Measurements from ENCODE around the gene NKIRAS1.
"Not testable (repeated sequence)": the region's sequence is repeated elsewhere in the genome, so short reads cannot be mapped to it uniquely, and the experiment has no call there.

NKIRAS1 gene

DNA sequence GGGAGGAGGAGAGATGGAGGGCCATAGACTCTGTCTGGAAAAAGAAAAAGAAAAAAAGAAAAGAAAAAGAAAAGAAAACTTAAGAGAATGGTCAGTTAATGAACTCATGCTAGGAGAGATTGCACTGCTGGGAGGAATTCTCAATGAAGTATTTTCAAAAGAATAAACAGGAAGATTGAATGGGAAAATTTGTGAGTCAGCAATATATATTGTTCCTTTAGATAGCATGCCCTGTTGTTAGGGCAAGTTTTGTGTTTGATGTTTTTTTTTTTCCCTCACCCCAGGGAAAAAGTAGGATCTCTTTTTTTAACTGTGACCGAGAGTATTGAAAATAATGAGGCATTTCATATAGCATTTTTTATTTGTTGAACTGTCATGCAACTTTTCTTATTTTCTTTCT is 20.5 kb upstream of the NKIRAS1 start:
- Histone ChIP-seq H3K4me3 (ENCODE audit: low read depth in 1 of 2, low read length in 2 of 2) (no peak overlapping the region), H3K27ac (ENCODE audit: low read depth, low read length) (no peak overlapping the region), H3K4me1 (ENCODE audit: insufficient read depth, low read length) (no peaks in the 10 kb centered on the region)

DNA sequence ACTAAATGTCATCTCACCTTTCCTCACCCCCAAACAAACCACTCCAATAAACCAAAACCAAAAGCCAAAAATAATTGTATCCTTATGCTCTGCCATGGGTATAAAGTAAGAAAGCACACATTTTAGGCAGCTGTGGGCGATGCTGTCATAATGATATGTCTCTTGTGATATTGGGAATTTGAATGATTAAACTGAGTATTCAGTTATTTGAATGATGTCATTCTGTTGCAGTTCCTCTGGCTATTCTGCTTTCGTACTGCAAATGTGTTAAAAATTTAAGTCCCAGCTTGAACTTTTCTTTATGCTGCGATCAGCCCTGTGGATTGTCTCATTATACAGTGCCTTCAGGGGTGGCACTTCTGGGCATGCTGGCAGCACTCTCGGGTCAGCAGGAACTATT is 17.5 kb upstream of the NKIRAS1 start:
- Histone ChIP-seq H3K27ac (ENCODE audit: low read depth, low read length) (no peak overlapping the region), H3K4me3 (ENCODE audit: low read depth in 1 of 2, low read length in 2 of 2) (no peak overlapping the region), H3K27me3 (ENCODE audit: control insufficient read depth in 1 of 2, insufficient read depth in 2 of 2, low read length in 2 of 2) (no peaks in the 10 kb centered on the region), H3K4me1 (ENCODE audit: insufficient read depth, low read length) (no peaks in the 10 kb centered on the region), H3K9me3 (ENCODE audit: low read length) (no peaks in the 10 kb centered on the region), H3K36me3 (ENCODE audit: insufficient read depth, low read length) (no peaks in the 10 kb centered on the region), H3K9ac (ENCODE audit: low read length) (no peak overlapping the region)

More for the DNA sequence above, 20.5 kb upstream of the NKIRAS1 start:
- Histone ChIP-seq H3K27me3 (ENCODE audit: control insufficient read depth in 1 of 2, insufficient read depth in 2 of 2, low read length in 2 of 2) (no peaks in the 10 kb centered on the region), H3K36me3 (ENCODE audit: insufficient read depth, low read length) (no peaks in the 10 kb centered on the region), H3K9ac (ENCODE audit: low read length) (no peak overlapping the region), H3K9me3 (ENCODE audit: low read length) (no peaks in the 10 kb centered on the region)

DNA sequence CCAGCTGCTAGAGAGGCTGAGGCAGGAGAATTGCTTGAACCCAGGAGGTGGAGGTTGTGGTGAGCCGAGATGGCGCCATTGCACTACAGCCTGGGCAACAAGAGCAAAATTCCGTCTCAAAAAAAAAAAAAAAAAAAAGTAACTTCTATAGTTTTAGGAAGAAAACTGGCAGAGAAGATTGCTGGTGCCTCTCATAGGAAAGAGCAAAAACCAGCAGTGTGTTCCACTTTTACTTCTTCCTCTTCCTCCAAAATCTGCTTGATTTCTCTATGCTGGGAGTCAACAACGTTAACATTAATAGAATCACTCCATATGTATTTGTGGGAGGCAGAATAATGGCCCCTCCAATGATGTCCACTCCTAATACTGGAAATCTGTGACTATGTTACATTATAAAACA is 15.8 kb upstream of the NKIRAS1 start:
- no peak overlapping the region for H3K4me3 ChIP-seq (ENCODE audit: low read depth in 1 of 2, low read length in 2 of 2)
- H3K27me3 ChIP-seq (ENCODE audit: control insufficient read depth in 1 of 2, insufficient read depth in 2 of 2, low read length in 2 of 2) = no peaks in the 10 kb centered on the region
- H3K9ac ChIP-seq (ENCODE audit: low read length) = no peak overlapping the region
- no peak overlapping the region for H3K27ac ChIP-seq (ENCODE audit: low read depth, low read length)
- H3K36me3 ChIP-seq (ENCODE audit: insufficient read depth, low read length) = no peaks in the 10 kb centered on the region
- no peaks in the 10 kb centered on the region for H3K9me3 ChIP-seq (ENCODE audit: low read length)
- H3K4me1 ChIP-seq (ENCODE audit: insufficient read depth, low read length) = no peaks in the 10 kb centered on the region

DNA sequence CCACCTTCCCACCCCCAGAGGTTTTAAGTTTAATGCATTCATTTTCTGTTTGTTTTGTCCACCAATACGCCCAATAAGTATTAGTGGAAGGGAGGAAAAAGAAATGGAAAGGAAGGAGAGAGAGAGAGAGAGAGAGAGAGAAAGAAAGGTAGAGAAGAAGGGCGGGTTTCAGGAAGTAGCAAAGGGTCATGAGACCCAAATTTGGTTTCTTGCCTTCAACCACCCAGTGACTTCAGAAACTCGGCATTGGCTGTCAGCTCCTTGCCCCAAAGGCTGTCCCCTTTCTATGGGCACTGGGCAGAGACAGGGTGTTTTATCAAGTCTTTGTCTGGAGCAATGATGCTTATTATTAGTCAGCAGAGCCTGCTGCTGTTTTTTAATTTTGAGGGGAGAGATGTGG is 14.8 kb upstream of the NKIRAS1 start:
- Histone ChIP-seq H3K9ac (ENCODE audit: low read length) (no peak overlapping the region), H3K4me3 (ENCODE audit: low read depth in 1 of 2, low read length in 2 of 2) (no peak overlapping the region), H3K9me3 (ENCODE audit: low read length) (no peaks in the 10 kb centered on the region), H3K4me1 (ENCODE audit: insufficient read depth, low read length) (no peaks in the 10 kb centered on the region), H3K27ac (ENCODE audit: low read depth, low read length) (no peak overlapping the region), H3K27me3 (ENCODE audit: control insufficient read depth in 1 of 2, insufficient read depth in 2 of 2, low read length in 2 of 2) (no peaks in the 10 kb centered on the region), H3K36me3 (ENCODE audit: insufficient read depth, low read length) (no peaks in the 10 kb centered on the region)

DNA sequence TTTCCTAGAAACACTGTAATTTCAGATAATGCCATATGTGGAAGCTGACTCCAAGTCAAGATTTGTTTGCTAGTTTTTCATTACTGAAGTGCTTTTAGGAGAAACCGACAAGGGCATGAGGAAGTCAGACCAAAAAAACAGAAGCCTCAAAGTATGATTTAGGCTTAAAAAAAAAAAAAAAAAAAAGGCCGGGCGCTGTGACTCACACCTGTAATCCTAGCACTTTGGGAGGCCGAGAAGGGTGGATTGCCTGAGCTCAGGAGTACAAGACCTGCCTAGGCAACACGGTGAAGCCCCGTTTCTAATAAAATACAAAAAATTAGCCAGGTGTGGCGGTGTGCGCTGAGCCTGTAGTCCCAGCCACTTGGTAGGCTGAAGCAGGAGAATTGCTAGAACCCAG is 11.7 kb upstream of the NKIRAS1 start:
- no peak overlapping the region for H3K27ac ChIP-seq (ENCODE audit: low read depth, low read length)
- H3K9ac ChIP-seq (ENCODE audit: low read length) = no peak overlapping the region
- H3K4me3 ChIP-seq (ENCODE audit: low read depth in 1 of 2, low read length in 2 of 2) = no peak overlapping the region
- H3K9me3 ChIP-seq (ENCODE audit: low read length) = no peaks in the 10 kb centered on the region
- H3K4me1 ChIP-seq (ENCODE audit: insufficient read depth, low read length) = no peaks in the 10 kb centered on the region
- no peaks in the 10 kb centered on the region for H3K27me3 ChIP-seq (ENCODE audit: control insufficient read depth in 1 of 2, insufficient read depth in 2 of 2, low read length in 2 of 2)
- no peaks in the 10 kb centered on the region for H3K36me3 ChIP-seq (ENCODE audit: insufficient read depth, low read length)

DNA sequence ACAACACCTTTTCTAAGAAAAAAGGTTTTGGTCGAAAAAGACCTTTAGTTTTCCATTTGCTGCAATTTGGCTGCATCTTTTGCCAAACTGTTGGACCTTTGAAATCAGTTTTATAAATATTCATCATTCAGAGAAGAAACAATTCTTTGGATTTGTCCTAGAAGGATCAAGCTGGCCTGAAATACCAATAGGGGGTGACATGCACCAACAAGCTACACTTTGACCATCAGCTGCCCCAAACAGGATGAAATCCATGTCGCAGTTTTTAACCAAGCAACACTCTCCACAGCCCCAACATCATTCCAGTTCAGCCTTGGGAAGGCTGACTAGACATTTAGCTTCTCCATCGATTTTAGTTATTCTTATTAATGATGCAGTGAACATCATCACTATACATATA is 9.9 kb upstream of the NKIRAS1 start:
- Histone ChIP-seq H3K4me3 (ENCODE audit: low read depth in 1 of 2, low read length in 2 of 2) (no peak overlapping the region), H3K4me1 (ENCODE audit: insufficient read depth, low read length) (no peaks in the 10 kb centered on the region), H3K9me3 (ENCODE audit: low read length) (no peaks in the 10 kb centered on the region), H3K27ac (ENCODE audit: low read depth, low read length) (no peak overlapping the region), H3K9ac (ENCODE audit: low read length) (no peak overlapping the region), H3K27me3 (ENCODE audit: control insufficient read depth in 1 of 2, insufficient read depth in 2 of 2, low read length in 2 of 2) (no peaks in the 10 kb centered on the region), H3K36me3 (ENCODE audit: insufficient read depth, low read length) (peaks cover 10% of the 10 kb centered on the region)

DNA sequence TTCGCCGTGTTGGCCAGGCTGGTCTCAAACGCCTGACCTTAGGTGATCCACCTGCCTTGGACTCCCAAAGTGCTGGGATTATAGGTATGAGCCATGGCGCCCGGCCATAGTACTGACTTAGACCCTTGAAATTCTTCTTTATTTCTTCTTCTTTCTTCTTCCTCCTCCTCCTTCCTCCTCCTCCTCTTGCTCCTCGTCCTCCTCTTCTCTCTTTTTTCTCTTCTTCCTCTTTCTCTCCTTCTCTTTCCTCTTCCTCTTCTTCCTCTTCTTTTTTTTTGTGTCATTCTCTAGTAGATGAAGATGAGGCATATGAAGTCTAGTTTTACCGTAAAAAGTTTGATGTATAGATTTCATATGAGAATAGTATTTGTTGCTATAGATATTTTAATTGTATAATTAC is 9.5 kb upstream of the NKIRAS1 start:
- Histone ChIP-seq H3K4me1 (ENCODE audit: insufficient read depth, low read length) (no peaks in the 10 kb centered on the region), H3K9ac (ENCODE audit: low read length) (no peak overlapping the region), H3K9me3 (ENCODE audit: low read length) (no peaks in the 10 kb centered on the region), H3K4me3 (ENCODE audit: low read depth in 1 of 2, low read length in 2 of 2) (no peak overlapping the region), H3K27me3 (ENCODE audit: control insufficient read depth in 1 of 2, insufficient read depth in 2 of 2, low read length in 2 of 2) (no peaks in the 10 kb centered on the region), H3K27ac (ENCODE audit: low read depth, low read length) (no peak overlapping the region), H3K36me3 (ENCODE audit: insufficient read depth, low read length) (peaks cover 11% of the 10 kb centered on the region)

DNA sequence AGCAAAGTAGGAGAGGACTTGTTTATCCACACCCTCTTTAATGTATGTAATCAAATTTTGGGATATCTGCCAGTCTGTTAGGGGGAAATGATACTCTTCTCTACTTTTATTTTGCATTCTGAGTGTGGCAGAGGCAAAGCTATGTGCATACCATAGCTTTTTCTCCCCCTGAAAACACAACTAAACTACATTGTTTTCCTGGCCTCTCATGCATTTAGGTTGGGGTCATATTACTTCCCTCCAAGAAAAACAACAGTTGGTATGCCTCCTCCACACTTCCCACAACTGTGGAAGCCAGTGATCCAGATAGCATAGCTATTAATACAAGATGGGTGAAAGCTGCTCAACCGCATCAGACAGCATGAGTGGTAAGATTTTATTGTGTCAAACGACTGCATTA is 7.0 kb upstream of the NKIRAS1 start:
- Histone ChIP-seq H3K4me3 (ENCODE audit: low read depth in 1 of 2, low read length in 2 of 2) (no peak overlapping the region), H3K9me3 (ENCODE audit: low read length) (no peaks in the 10 kb centered on the region), H3K4me1 (ENCODE audit: insufficient read depth, low read length) (peaks cover 9% of the 10 kb centered on the region), H3K36me3 (ENCODE audit: insufficient read depth, low read length) (peaks cover 30% of the 10 kb centered on the region), H3K27ac (ENCODE audit: low read depth, low read length) (no peak overlapping the region), H3K9ac (ENCODE audit: low read length) (no peak overlapping the region), H3K27me3 (ENCODE audit: control insufficient read depth in 1 of 2, insufficient read depth in 2 of 2, low read length in 2 of 2) (no peaks in the 10 kb centered on the region)

DNA sequence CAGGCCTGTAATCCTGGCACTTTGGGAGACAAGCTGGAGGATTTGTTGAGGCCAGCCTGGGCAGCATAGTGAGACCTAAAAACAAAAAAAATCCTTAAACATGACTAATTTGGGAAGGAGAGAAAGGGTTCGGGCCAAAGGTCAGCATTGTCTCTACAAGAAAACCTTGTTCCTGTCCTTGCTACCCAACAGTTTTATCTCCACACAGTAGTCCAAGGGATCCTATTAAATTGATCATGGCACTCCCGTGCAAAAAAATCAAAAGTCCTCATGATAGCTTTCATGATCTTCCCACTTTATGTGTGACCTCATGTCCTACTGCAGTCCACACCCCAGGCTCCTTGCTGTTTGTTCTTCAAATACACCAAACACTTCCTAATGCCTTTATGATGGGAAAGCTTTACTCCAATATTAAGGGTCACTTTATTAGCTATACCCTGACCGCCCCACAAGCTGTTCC is 4.3 kb upstream of the NKIRAS1 start:
- Histone ChIP-seq H3K9ac (ENCODE audit: low read length) (no peak overlapping the region), H3K36me3 (ENCODE audit: insufficient read depth, low read length) (peaks cover 39% of the 10 kb centered on the region), H3K27ac (ENCODE audit: low read depth, low read length) (no peak overlapping the region), H3K4me1 (ENCODE audit: insufficient read depth, low read length) (peaks cover 23% of the 10 kb centered on the region), H3K27me3 (ENCODE audit: control insufficient read depth in 1 of 2, insufficient read depth in 2 of 2, low read length in 2 of 2) (no peaks in the 10 kb centered on the region), H3K9me3 (ENCODE audit: low read length) (no peaks in the 10 kb centered on the region), H3K4me3 (ENCODE audit: low read depth in 1 of 2, low read length in 2 of 2) (no peak overlapping the region)

DNA sequence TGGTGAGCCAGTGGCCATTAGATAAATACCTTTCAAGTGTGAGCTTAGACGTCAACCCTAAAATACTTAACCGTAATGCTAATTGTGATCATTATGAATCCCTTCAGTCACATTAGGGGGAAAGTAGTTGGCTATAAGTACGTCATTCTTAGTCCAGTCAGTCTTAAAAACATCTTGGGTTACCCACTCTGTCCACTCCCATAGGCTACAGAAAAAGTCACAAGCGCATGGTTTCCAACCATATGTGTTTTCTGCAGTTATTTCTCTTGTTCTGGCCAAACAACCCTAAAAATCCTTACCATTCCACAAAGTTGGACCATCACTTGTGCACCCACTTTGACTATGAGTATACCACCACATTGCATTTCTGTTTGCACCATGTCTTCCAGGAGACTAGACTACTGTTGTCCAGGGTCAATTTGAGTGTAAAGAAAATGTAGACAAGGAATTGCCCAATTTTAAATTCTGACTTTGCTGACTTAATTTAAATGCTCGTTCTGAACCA is 3.4 kb upstream of the NKIRAS1 start:
- peaks cover 29% of the 10 kb centered on the region for H3K4me1 ChIP-seq (ENCODE audit: insufficient read depth, low read length)
- H3K27ac ChIP-seq (ENCODE audit: low read depth, low read length) = no peak overlapping the region
- H3K36me3 ChIP-seq (ENCODE audit: insufficient read depth, low read length) = peaks cover 39% of the 10 kb centered on the region
- no peak overlapping the region for H3K4me3 ChIP-seq (ENCODE audit: low read depth in 1 of 2, low read length in 2 of 2)
- H3K27me3 ChIP-seq (ENCODE audit: control insufficient read depth in 1 of 2, insufficient read depth in 2 of 2, low read length in 2 of 2) = no peaks in the 10 kb centered on the region
- H3K9ac ChIP-seq (ENCODE audit: low read length) = no peak overlapping the region
- no peaks in the 10 kb centered on the region for H3K9me3 ChIP-seq (ENCODE audit: low read length)

DNA sequence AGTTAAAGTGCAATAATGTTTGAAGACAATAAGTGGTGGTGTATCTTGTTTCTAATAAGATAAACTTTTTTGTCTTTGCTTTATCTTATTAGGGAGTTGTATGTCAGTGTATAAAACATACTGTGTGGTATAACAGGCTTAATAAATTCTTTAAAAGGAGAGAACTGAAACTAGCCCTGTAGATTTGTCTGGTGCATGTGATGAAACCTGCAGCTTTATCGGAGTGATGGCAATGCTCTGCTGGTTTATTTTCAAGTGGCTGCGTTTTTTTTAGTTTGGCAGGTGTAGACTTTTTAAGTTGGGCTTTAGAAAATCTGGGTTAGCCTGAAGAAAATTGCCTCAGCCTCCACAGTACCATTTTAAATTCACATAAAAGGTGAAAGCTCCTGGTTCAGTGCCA is 2.8 kb upstream of the NKIRAS1 start:
- Histone ChIP-seq H3K36me3 (ENCODE audit: insufficient read depth, low read length) (peaks cover 39% of the 10 kb centered on the region), H3K27ac (ENCODE audit: low read depth, low read length) (no peak overlapping the region), H3K4me1 (ENCODE audit: insufficient read depth, low read length) (peaks cover 29% of the 10 kb centered on the region), H3K4me3 (ENCODE audit: low read depth in 1 of 2, low read length in 2 of 2) (no peak overlapping the region), H3K9ac (ENCODE audit: low read length) (no peak overlapping the region), H3K9me3 (ENCODE audit: low read length) (no peaks in the 10 kb centered on the region), H3K27me3 (ENCODE audit: control insufficient read depth in 1 of 2, insufficient read depth in 2 of 2, low read length in 2 of 2) (no peaks in the 10 kb centered on the region)

DNA sequence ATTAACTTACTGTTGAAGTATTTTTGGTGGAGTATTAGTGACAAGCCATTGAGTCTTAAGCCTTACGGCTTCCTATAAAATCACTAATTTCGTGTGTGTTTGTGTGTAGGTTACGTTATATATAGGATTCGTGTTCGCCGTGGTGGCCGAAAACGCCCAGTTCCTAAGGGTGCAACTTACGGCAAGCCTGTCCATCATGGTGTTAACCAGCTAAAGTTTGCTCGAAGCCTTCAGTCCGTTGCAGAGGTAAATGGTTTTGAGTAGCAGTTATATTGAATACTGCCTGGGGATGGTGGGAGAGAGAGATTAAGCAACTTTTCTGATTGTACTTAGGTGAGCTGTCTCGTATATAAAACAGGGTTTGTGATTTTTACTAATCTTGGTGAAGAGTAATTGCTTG is 1.5 kb upstream of the NKIRAS1 start:
- Histone ChIP-seq H3K4me1 (ENCODE audit: insufficient read depth, low read length) (peaks cover 29% of the 10 kb centered on the region), H3K27ac (ENCODE audit: low read depth, low read length) (peak overlapping the region; percentile 94), H3K9ac (ENCODE audit: low read length) (peak overlapping the region; percentile 90), H3K36me3 (ENCODE audit: insufficient read depth, low read length) (peaks cover 39% of the 10 kb centered on the region), H3K4me3 (ENCODE audit: low read depth in 1 of 2, low read length in 2 of 2) (peak overlapping the region; percentile 90 to 99)
- H3K27me3 ChIP-seq (ENCODE audit: control insufficient read depth in 1 of 2, insufficient read depth in 2 of 2, low read length in 2 of 2); H3K9me3 ChIP-seq (ENCODE audit: low read length): not testable (repeated sequence)

All from muscle layer of colon (tissue), 2 donors.